ENCODE results near the gene SCLY.

- TF ChIP-seq CTCF (conservative IDR thresholded peaks at IDR 0.05; ENCODE audit: low read length) (no peak), EZH2phosphoT487 (IDR thresholded peaks at IDR 0.05; ENCODE audit: borderline replicate concordance) (no peak)
Observed at GRCh38 chr2:238082151-238082550, 21.4 kb downstream of the SCLY start.
